ENCODE data around the gene RAB35.

GRCh38 chr12:120095736-120096135, 20.8 kb downstream of the RAB35 start:
- TF ChIP-seq CTCF (IDR thresholded peaks at IDR 0.05; ENCODE audit: low read length) = no peak
- no peak for TF ChIP-seq EZH2 (IDR thresholded peaks at IDR 0.05; ENCODE audit: borderline replicate concordance, low read length)

Data from OCI-LY1 (cell line).